GM12892 (cell line): ENCODE measurements around the gene PPID.
A peak's percentile ranks its signal among the peaks of the same experiment; 100 is the strongest.
"Not testable (repeated sequence)": the region's sequence is repeated elsewhere in the genome, so short reads cannot be mapped to it uniquely, and the experiment has no call there.

Experiments
- DNase-seq: peaks from one replicate; pipeline ENCODE4 v3.0.0; 2011; ENCODE audit not compliant: insufficient read length
- FAIRE-seq: peaks from 2 replicates; lab custom pipeline; 2011; peaks lifted over from hg19 to GRCh38; lab: Jason Lieb, UNC
- POLR2A ChIP-seq: IDR thresholded peaks from 2 replicates; pipeline ENCODE4 v1.6.1; 2011; ENCODE audit warnings: low read depth, low read length, control low read depth
- POLR2AphosphoS5 ChIP-seq: IDR thresholded peaks from 2 replicates; pipeline ENCODE4 v1.6.1; 2011; ENCODE audit warnings: low read depth, low read length, control low read depth
- TAF1 ChIP-seq: IDR thresholded peaks from 2 replicates; pipeline ENCODE4 v1.6.1; 2011; ENCODE audit warnings: low read depth, mild to moderate bottlenecking, control low read depth, low read length, borderline replicate concordance

PPID gene

DNA sequence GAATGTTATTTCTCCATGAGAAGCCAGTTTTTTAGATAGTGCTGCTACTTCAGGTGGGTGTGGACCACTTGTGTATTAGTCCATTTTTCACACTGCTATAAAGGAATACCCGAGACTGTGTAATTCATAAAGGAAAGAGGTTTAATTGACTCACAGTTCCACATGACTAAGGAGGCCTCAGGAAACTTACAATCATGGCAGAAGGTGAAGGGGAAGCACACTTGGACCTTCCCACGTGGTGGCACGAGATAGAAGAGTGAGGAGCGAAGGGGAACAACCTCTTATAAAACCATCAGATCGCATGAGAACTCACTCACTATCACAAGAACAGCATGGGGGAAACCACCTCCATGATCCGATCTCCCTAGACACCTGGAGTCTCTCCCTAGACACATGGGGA is 3.4 kb upstream of the PPID start:
- FAIRE-seq, result no peak
- TF ChIP-seq POLR2A (no peak), TAF1 (no peak), POLR2AphosphoS5 (no peak)
- no peak for DNase-seq

- no peak for TF ChIP-seq POLR2AphosphoS5
- no peak for TF ChIP-seq TAF1
- no peak for TF ChIP-seq POLR2A
- no peak for FAIRE-seq
- no peak for DNase-seq
These were observed 1.4 kb upstream of the PPID start for GRCh38 chr4:158724637-158725036.

- FAIRE-seq, result peak; percentile 89
These were observed 792 bp downstream of the PPID start for GRCh38 chr4:158722291-158722916.

GRCh38 chr4:158721680-158722079 is 1.5 kb downstream of the PPID start:
- no peak for DNase-seq
- TF ChIP-seq POLR2A, result no peak
- TF ChIP-seq TAF1, result no peak
- TF ChIP-seq POLR2AphosphoS5, result no peak
- peak; percentile 79 for FAIRE-seq

More at GRCh38 chr4:158722291-158722916, 792 bp downstream of the PPID start:
- TF ChIP-seq POLR2A (no peak), POLR2AphosphoS5 (no peak), TAF1 (no peak)
- no peak for DNase-seq

GRCh38 chr4:158715802-158716201 is 7.4 kb downstream of the PPID start:
- FAIRE-seq, result no peak
- TF ChIP-seq TAF1 (no peak), POLR2A (no peak), POLR2AphosphoS5 (no peak)
- no peak for DNase-seq

- FAIRE-seq (no peak), DNase-seq (no peak)
- TF ChIP-seq POLR2A (no peak), TAF1 (no peak), POLR2AphosphoS5 (no peak)
These were observed 8.3 kb downstream of the PPID start for GRCh38 chr4:158714937-158715336.

DNA sequence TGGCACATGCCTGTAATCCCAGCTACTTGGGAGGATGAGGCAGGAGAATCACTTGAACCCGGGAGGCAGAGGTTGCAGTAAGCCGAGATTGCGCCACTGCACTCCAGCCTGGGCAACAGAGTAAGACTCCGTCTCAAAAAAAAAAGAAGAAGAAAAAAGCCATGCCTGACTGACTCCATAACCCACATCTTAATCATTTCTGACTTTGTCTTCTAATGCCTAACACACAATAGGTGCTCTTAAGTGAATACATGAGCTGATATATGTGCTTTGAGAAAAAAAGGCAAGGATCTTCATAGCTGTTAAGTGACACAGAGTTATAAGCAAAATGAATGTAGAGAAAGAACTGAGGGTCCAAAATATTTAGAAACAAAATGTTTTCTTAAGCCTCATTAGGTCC is 10.6 kb downstream of the PPID start:
- not testable (repeated sequence) for DNase-seq, FAIRE-seq

DNA sequence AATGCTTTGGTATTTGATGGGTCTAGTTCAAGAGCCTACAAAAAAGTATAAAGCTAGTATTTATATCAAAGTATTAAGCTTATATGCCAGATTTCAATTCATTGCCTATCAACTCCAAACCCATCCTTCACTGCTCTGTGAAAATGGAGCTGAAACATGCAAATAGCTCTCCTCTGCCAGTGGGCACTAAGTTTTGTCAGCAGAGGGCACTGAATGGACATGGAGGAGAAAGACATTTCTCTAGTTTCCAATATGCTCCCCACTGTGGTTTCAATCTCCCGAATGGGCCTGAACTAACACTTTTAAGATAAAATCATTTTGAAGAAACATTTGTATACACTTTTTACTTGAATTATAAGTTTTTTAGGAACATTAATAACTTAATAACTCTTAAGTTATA is 12.4 kb downstream of the PPID start:
- no peak for FAIRE-seq
- no peak for TF ChIP-seq POLR2A
- no peak for TF ChIP-seq TAF1
- TF ChIP-seq POLR2AphosphoS5, result no peak
- no peak for DNase-seq

GRCh38 chr4:158704274-158704673 is 18.9 kb downstream of the PPID start:
- TF ChIP-seq TAF1 (no peak), POLR2AphosphoS5 (no peak), POLR2A (no peak)
- no peak for DNase-seq
- FAIRE-seq, result no peak

DNA sequence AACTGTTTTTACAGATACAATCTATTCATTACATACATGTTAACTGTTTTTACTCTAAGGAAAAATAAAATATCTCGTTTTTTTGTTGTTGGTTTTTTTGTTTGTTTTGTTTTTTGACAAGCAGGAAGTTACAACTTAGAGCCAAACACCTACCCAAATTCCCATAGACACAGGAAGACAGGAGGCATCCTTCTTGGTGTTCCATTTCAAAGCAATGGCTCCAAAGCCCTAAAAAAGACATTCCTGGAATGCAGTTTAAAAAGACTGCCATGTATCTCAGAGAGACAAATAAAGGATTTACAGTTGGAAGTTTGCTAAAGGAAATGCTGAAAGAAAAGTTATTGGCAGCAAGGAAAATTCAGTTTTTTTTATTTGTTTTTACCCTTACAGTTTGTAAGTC is 34.4 kb downstream of the PPID start:
- TF ChIP-seq POLR2AphosphoS5, result no peak
- TF ChIP-seq TAF1, result no peak
- no peak for TF ChIP-seq POLR2A
- no peak for FAIRE-seq
- no peak for DNase-seq

- DNase-seq (no peak), FAIRE-seq (no peak)
- TF ChIP-seq TAF1 (no peak), POLR2AphosphoS5 (no peak)
These were observed 41.1 kb downstream of the PPID start for GRCh38 chr4:158682066-158682465.

- TF ChIP-seq TAF1 (no peak), POLR2AphosphoS5 (no peak), POLR2A (no peak)
- FAIRE-seq (no peak), DNase-seq (no peak)
These were observed 41.6 kb downstream of the PPID start for GRCh38 chr4:158681629-158682028.
